Measurements from ENCODE around the gene SPIN2B. TPM values are rescaled to one million over a fixed set of nuclear protein-coding genes. Genes with fewer than 3 reads are reported as not detected.

The SPIN2B gene
- total and polyA plus RNA-seq, 9 of the 15 experiments (the other 6 are each of a cell fraction or from before 2014, with no cell fraction given), result 6.2 to 23.7 (median 15.2) TPM

DNA sequence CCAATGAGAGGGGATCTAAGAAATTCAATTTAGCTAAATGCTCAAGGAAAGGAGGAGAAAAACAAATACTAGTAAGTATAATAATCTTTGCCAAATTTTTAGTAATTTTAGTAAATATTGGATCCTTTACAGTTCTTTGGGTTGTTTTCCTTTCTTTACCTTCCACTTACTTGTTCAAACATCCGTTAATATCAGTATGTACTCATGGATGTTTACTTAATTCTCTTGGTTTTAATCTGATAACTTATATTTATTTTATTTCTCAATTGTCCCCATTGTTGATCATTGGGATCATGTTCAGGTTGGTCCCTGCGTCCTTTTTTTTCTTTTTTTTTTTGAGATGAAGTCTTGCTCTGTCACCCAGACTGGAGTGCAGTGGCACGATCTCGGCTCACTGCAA is 46.9 kb downstream of the SPIN2B start (continued):
- TF ChIP-seq, protein P1, sequence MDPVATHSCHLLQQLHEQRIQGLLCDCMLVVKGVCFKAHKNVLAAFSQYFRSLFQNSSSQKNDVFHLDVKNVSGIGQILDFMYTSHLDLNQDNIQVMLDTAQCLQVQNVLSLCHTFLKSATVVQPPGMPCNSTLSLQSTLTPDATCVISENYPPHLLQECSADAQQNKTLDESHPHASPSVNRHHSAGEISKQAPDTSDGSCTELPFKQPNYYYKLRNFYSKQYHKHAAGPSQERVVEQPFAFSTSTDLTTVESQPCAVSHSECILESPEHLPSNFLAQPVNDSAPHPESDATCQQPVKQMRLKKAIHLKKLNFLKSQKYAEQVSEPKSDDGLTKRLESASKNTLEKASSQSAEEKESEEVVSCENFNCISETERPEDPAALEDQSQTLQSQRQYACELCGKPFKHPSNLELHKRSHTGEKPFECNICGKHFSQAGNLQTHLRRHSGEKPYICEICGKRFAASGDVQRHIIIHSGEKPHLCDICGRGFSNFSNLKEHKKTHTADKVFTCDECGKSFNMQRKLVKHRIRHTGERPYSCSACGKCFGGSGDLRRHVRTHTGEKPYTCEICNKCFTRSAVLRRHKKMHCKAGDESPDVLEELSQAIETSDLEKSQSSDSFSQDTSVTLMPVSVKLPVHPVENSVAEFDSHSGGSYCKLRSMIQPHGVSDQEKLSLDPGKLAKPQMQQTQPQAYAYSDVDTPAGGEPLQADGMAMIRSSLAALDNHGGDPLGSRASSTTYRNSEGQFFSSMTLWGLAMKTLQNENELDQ (CRISPR knock-in tag; IDR thresholded peaks at IDR 0.05; ENCODE audit: borderline replicate concordance), result no peak
- no peak for TF ChIP-seq ZNF41 (CRISPR knock-in tag; conservative IDR thresholded peaks at IDR 0.05)

- no peak for ATAC-seq
- DNase-seq (ENCODE audit: extremely low read depth in 1 of 4, low spot score in 3 of 4), result no peak
- H3K4me3 ChIP-seq, result no peak overlapping the region
- CTCF ChIA-PET (ENCODE audit: low intra/inter-chr PET ratio), result no interaction called here
- H3K79me2 ChIP-seq (ENCODE audit: control insufficient read depth, insufficient read depth, low read length), result no peaks in the 10 kb centered on the region
- no peaks in the 10 kb centered on the region for H3K4me1 ChIP-seq (replicated peaks in 1 of 2; ENCODE audit: control insufficient read depth in 2 of 2, insufficient read depth in 2 of 2, low read length in 2 of 2)
- no peak for FAIRE-seq
- 43% methylated on average over 13 of the region's 32 CpGs for WGBS (ENCODE audit: insufficient coverage, low coverage, missing lambda C conversion rate)
- no peaks in the 10 kb centered on the region for H4K20me1 ChIP-seq (replicated peaks; ENCODE audit: control insufficient read depth, insufficient read depth, low read length)
- in situ Hi-C loops (cut with MboI), result no loop called here
- H3K27me3 ChIP-seq (ENCODE audit: control insufficient read depth in 2 of 2, insufficient read depth in 2 of 2, low read length in 2 of 2), result no peaks in the 10 kb centered on the region
- BruUV-seq (replicated peaks), result no TSS peak
- H3K36me3 ChIP-seq (ENCODE audit: control insufficient read depth, insufficient read depth, low read length), result no peaks in the 10 kb centered on the region
- no peak overlapping the region for H3K27ac ChIP-seq (ENCODE audit: extremely low read depth, low read depth, low read length)
- H3K9me3 ChIP-seq (replicated peaks; ENCODE audit: control insufficient read depth, insufficient read depth, low read depth, low read length), result no peaks in the 10 kb centered on the region
- intact Hi-C loops (cut with micrococcal nuclease), result no loop called here
- POLR2A ChIA-PET, result no interaction called here
- H3K9me1 ChIP-seq (ENCODE audit: control insufficient read depth, insufficient read depth, low read length), result no peaks in the 10 kb centered on the region
- no peak overlapping the region for H2AFZ ChIP-seq (ENCODE audit: low read depth, low read length)
- H3K9ac ChIP-seq (ENCODE audit: insufficient read depth in 1 of 2, low read depth in 2 of 2, low read length in 2 of 2), result no peak overlapping the region
- no peak overlapping the region for H3K4me2 ChIP-seq (ENCODE audit: insufficient read depth, low read length)
- TF ChIP-seq, protein P2, sequence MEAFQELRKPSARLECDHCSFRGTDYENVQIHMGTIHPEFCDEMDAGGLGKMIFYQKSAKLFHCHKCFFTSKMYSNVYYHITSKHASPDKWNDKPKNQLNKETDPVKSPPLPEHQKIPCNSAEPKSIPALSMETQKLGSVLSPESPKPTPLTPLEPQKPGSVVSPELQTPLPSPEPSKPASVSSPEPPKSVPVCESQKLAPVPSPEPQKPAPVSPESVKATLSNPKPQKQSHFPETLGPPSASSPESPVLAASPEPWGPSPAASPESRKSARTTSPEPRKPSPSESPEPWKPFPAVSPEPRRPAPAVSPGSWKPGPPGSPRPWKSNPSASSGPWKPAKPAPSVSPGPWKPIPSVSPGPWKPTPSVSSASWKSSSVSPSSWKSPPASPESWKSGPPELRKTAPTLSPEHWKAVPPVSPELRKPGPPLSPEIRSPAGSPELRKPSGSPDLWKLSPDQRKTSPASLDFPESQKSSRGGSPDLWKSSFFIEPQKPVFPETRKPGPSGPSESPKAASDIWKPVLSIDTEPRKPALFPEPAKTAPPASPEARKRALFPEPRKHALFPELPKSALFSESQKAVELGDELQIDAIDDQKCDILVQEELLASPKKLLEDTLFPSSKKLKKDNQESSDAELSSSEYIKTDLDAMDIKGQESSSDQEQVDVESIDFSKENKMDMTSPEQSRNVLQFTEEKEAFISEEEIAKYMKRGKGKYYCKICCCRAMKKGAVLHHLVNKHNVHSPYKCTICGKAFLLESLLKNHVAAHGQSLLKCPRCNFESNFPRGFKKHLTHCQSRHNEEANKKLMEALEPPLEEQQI (IDR thresholded peaks at IDR 0.05), result no peak
- TF ChIP-seq, protein P3, sequence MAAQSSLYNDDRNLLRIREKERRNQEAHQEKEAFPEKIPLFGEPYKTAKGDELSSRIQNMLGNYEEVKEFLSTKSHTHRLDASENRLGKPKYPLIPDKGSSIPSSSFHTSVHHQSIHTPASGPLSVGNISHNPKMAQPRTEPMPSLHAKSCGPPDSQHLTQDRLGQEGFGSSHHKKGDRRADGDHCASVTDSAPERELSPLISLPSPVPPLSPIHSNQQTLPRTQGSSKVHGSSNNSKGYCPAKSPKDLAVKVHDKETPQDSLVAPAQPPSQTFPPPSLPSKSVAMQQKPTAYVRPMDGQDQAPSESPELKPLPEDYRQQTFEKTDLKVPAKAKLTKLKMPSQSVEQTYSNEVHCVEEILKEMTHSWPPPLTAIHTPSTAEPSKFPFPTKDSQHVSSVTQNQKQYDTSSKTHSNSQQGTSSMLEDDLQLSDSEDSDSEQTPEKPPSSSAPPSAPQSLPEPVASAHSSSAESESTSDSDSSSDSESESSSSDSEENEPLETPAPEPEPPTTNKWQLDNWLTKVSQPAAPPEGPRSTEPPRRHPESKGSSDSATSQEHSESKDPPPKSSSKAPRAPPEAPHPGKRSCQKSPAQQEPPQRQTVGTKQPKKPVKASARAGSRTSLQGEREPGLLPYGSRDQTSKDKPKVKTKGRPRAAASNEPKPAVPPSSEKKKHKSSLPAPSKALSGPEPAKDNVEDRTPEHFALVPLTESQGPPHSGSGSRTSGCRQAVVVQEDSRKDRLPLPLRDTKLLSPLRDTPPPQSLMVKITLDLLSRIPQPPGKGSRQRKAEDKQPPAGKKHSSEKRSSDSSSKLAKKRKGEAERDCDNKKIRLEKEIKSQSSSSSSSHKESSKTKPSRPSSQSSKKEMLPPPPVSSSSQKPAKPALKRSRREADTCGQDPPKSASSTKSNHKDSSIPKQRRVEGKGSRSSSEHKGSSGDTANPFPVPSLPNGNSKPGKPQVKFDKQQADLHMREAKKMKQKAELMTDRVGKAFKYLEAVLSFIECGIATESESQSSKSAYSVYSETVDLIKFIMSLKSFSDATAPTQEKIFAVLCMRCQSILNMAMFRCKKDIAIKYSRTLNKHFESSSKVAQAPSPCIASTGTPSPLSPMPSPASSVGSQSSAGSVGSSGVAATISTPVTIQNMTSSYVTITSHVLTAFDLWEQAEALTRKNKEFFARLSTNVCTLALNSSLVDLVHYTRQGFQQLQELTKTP (IDR thresholded peaks at IDR 0.05; ENCODE audit: low read depth in 1 of 2, partially characterized antibody in 2 of 2), result no peak
- TF ChIP-seq KDM5B (IDR thresholded peaks at IDR 0.05; ENCODE audit: insufficient replicate concordance, low read depth, low read length) (no peak), DPF2 (IDR thresholded peaks at IDR 0.05) (no peak), NCOA1 (IDR thresholded peaks at IDR 0.05; ENCODE audit: low read depth) (no peak), CAMTA2 (CRISPR knock-in tag; conservative IDR thresholded peaks at IDR 0.05) (no peak), ZNF347 (CRISPR knock-in tag; IDR thresholded peaks at IDR 0.05; ENCODE audit: low read depth) (no peak), BCOR (IDR thresholded peaks at IDR 0.05) (no peak), ELF2 (CRISPR knock-in tag; IDR thresholded peaks at IDR 0.05) (no peak), RBM25 (IDR thresholded peaks at IDR 0.05; ENCODE audit: low read depth, low read length, severe bottlenecking) (no peak)
Observed at GRCh38 chrX:57070185-57070984, 51.0 kb downstream of the SPIN2B start.

All from K562 (cell line).